GM23248 (cell line): ENCODE data around the gene SNRNP70.

Experiments used
- EZH2 ChIP-seq: fragments of 200-600 bp; sonication (generic); IDR thresholded peaks from 2 replicates; pipeline ENCODE4 v1.6.1; 2018; ENCODE audit warnings: antibody characterized with exemption, mild to moderate bottlenecking; ENCODE audit not compliant: insufficient read depth, poor library complexity, severe bottlenecking
- EZH2phosphoT487 ChIP-seq: fragments of 200-600 bp; sonication (generic); IDR thresholded peaks from 2 replicates; pipeline ENCODE4 v1.6.1; 2018; ENCODE audit warnings: antibody characterized with exemption, moderate library complexity, mild to moderate bottlenecking, low read depth; ENCODE audit not compliant: insufficient read depth

- no peak for TF ChIP-seq EZH2
- no peak for TF ChIP-seq EZH2phosphoT487
Measured at GRCh38 chr19:49071860-49072547, 13.2 kb upstream of the SNRNP70 start.
